ENCODE results near the gene PMAIP1. TPM values are rescaled to one million over a fixed set of nuclear protein-coding genes. Genes with fewer than 3 reads are reported as not detected.

The PMAIP1 gene
- total and polyA plus RNA-seq, 3 donors from 2014 or later = 4.7 to 6.0 (median 4.8) TPM

GRCh38 chr18:59906203-59906602, 6.4 kb downstream of the PMAIP1 start:
- Histone ChIP-seq H3K27me3 (no peaks in the 10 kb centered on the region), H3K36me3 (ENCODE audit: low read depth, missing control alignments) (no peaks in the 10 kb centered on the region), H3K9me3 (no peaks in the 10 kb centered on the region), H3K4me3 (no peak overlapping the region), H3K27ac (no peak overlapping the region), H3K4me1 (no peaks in the 10 kb centered on the region)
- intact Hi-C loops (cut with DNase I; ENCODE audit: low total_unique reads) = no loop called here
- TF ChIP-seq POLR2A (IDR thresholded peaks at IDR 0.05) = no peak
- TF ChIP-seq, protein P1, sequence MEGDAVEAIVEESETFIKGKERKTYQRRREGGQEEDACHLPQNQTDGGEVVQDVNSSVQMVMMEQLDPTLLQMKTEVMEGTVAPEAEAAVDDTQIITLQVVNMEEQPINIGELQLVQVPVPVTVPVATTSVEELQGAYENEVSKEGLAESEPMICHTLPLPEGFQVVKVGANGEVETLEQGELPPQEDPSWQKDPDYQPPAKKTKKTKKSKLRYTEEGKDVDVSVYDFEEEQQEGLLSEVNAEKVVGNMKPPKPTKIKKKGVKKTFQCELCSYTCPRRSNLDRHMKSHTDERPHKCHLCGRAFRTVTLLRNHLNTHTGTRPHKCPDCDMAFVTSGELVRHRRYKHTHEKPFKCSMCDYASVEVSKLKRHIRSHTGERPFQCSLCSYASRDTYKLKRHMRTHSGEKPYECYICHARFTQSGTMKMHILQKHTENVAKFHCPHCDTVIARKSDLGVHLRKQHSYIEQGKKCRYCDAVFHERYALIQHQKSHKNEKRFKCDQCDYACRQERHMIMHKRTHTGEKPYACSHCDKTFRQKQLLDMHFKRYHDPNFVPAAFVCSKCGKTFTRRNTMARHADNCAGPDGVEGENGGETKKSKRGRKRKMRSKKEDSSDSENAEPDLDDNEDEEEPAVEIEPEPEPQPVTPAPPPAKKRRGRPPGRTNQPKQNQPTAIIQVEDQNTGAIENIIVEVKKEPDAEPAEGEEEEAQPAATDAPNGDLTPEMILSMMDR (IDR thresholded peaks at IDR 0.05) = no peak
- 83 to 87% methylated on average over 3 of the region's 3 CpGs for WGBS, 2 donors
- no peak for DNase-seq

GRCh38 chr18:59907172-59907571, 7.4 kb downstream of the PMAIP1 start:
- no peak for DNase-seq
- H3K4me3 ChIP-seq = no peak overlapping the region
- no peaks in the 10 kb centered on the region for H3K9me3 ChIP-seq
- no peaks in the 10 kb centered on the region for H3K27me3 ChIP-seq
- TF ChIP-seq POLR2A (IDR thresholded peaks at IDR 0.05) = no peak
- TF ChIP-seq, protein P1 (IDR thresholded peaks at IDR 0.05) = no peak
- no peaks in the 10 kb centered on the region for H3K36me3 ChIP-seq (ENCODE audit: low read depth, missing control alignments)
- H3K4me1 ChIP-seq = no peaks in the 10 kb centered on the region
- 65 to 67% methylated on average over 5 of the region's 5 CpGs for WGBS, 2 donors
- intact Hi-C loops (cut with DNase I; ENCODE audit: low total_unique reads) = no loop called here
- H3K27ac ChIP-seq = no peak overlapping the region

- WGBS, 2 donors = 88 to 93% methylated on average over 4 of the region's 4 CpGs
- H3K4me3 ChIP-seq = no peak overlapping the region
- no peaks in the 10 kb centered on the region for H3K27me3 ChIP-seq
- no peak overlapping the region for H3K27ac ChIP-seq
- intact Hi-C loops (cut with DNase I; ENCODE audit: low total_unique reads) = no loop called here
- no peak for DNase-seq
- no peaks in the 10 kb centered on the region for H3K9me3 ChIP-seq
- no peaks in the 10 kb centered on the region for H3K36me3 ChIP-seq (ENCODE audit: low read depth, missing control alignments)
- no peaks in the 10 kb centered on the region for H3K4me1 ChIP-seq
- TF ChIP-seq POLR2A (IDR thresholded peaks at IDR 0.05) = no peak
- TF ChIP-seq, protein P1 (IDR thresholded peaks at IDR 0.05) = no peak
Observed at GRCh38 chr18:59907660-59908059, 7.9 kb downstream of the PMAIP1 start.

- intact Hi-C loops (cut with DNase I; ENCODE audit: low total_unique reads) = no loop called here
- Histone ChIP-seq H3K4me3 (no peak overlapping the region), H3K9me3 (no peaks in the 10 kb centered on the region), H3K36me3 (ENCODE audit: low read depth, missing control alignments) (no peaks in the 10 kb centered on the region), H3K27ac (no peak overlapping the region), H3K27me3 (no peaks in the 10 kb centered on the region), H3K4me1 (no peaks in the 10 kb centered on the region)
- DNase-seq = no peak
- WGBS, 2 donors = 73 to 76% methylated on average over 7 of the region's 7 CpGs
- no peak for TF ChIP-seq POLR2A (IDR thresholded peaks at IDR 0.05)
- TF ChIP-seq, protein P1 (IDR thresholded peaks at IDR 0.05) = no peak
Observed at GRCh38 chr18:59908799-59909198, 9.0 kb downstream of the PMAIP1 start.

GRCh38 chr18:59909289-59910036, 9.7 kb downstream of the PMAIP1 start:
- no peak for DNase-seq
- Histone ChIP-seq H3K9me3 (no peaks in the 10 kb centered on the region), H3K27me3 (no peaks in the 10 kb centered on the region), H3K36me3 (ENCODE audit: low read depth, missing control alignments) (no peaks in the 10 kb centered on the region), H3K4me1 (no peaks in the 10 kb centered on the region), H3K4me3 (no peak overlapping the region), H3K27ac (no peak overlapping the region)
- no peak for TF ChIP-seq POLR2A (IDR thresholded peaks at IDR 0.05)
- TF ChIP-seq, protein P1 (IDR thresholded peaks at IDR 0.05) = no peak
- 77 to 83% methylated on average over 11 of the region's 11 CpGs for WGBS, 2 donors
- intact Hi-C loops (cut with DNase I; ENCODE audit: low total_unique reads) = no loop called here
